HG03378 (cell line): ENCODE measurements around the gene SPOCK3.
"Not testable (repeated sequence)": the region's sequence is repeated elsewhere in the genome, so short reads cannot be mapped to it uniquely, and the experiment has no call there.

Experiments used
- ATAC-seq: cut with Tn5 transposase; IDR thresholded peaks from one replicate; pipeline ENCODE4 v1.9.1; 2021; ENCODE audit warnings: mild to moderate bottlenecking, moderate library complexity; ENCODE audit not compliant: unreplicated experiment

Gene SPOCK3

DNA sequence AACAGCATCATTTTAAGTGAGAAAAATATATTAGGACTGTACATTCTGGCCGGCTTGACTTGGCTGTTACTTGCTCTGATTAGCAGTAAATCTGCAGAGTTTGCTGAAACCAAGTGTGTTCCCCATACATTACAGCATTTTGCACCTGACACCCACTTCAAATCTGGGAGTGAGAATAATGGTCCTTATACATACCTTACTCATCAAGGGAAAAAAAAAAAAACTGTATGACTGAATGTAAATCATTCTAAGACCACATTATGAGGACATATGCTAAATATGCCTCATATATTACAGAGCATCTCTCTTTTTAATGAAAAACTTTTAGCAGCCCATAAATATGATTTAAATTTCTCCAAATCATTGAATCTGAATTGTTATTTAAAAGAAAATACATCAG lies 406.7 kb downstream of the SPOCK3 start:
- ATAC-seq = no peak

DNA sequence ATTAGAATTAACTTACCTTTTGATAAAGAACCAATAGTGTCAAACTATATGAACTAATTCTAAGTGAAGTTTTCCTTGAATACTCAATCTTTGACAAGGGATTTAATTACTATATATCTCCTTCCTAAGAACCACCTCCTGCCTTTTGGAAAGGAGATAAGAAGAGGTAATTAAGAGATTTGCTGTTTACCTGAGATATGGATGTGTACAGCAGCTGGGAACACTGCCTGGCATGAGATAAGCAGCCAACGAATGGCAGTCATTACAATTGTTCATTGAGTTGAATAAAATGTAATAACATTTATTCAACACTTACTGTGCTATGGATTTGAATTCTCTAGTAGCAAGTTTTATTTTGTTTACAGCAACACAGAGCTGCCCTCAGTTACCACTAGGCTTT lies 407.1 kb downstream of the SPOCK3 start:
- ATAC-seq = no peak

- ATAC-seq = no peak
Observed at GRCh38 chr4:166823848-166824247, 410.4 kb downstream of the SPOCK3 start.

DNA sequence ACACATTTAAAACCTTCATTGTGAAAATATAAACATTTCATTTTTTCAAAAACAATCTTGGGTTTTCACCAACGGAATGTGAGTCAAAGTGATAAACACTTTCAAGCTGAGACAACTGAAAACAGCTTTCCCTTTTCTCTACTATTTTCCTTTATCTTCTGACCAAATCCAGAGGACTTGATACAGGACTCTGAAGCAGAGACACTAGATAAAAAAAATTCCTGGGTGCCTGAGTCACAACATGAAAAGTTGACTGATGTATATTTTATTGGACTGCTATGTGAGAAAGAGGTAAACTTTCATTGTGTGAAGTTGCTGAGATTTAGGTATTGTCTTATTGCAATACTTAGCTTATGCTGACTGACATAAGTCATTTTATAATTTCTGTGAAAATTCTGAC lies 411.2 kb downstream of the SPOCK3 start:
- ATAC-seq = no peak

DNA sequence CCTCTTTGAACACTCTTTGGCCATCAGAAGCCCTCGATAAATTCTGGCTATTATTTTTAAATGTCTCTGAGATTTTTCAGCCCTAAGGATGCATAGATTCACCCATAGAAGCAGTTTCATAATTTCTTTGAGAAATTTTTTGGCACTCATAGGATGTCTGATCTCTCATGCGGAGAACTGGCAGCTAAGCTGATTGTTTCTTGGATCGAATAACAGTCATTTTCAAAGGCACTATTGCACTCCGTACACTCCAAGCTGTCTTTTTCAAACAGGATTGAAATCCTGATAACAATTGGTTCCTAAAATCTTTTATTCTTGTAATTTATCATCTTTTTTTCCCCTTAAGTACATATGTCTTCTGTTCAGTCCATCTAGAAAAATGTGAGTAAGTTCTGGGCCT lies 411.9 kb downstream of the SPOCK3 start:
- no peak for ATAC-seq

DNA sequence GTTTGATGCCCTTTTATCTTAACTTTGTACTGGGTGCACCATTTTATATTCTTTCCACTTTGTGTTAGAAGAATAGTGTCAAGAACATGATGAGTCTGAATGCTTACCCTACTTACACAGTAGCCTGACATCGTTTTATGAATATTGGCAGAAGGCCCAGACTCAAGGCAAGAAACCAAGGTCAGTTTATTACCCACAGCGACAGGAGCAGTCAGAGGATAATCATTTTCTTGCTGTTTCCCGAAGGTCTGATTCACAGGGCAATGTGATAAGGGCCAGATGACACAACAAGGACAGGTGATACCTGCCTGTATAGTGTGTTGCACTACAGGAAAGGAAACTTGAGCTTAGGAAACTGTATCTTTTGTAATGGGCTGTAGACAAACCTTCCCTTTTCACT lies 417.4 kb downstream of the SPOCK3 start:
- no peak for ATAC-seq

GRCh38 chr4:166808380-166808779 lies 425.9 kb downstream of the SPOCK3 start:
- no peak for ATAC-seq

GRCh38 chr4:166802346-166802745 lies 431.9 kb downstream of the SPOCK3 start:
- no peak for ATAC-seq

DNA sequence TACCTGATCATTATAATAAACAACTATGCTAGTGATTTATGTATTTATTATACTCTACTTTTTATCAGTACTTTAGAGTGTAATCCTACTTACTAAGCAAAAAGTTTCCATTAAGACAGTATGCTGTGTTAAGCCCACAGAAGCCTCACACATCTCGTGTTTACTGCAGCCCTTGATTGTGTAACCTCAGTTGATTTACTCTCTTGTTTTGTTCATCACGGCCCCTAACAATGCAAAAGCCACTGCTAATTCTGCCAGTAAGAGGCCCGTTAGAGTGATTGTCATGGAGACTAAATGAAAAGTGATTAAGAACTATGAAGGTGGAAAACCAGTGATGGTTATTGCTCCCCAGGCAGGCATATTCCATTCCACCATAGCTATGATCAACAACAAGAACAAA lies 436.2 kb downstream of the SPOCK3 start:
- no peak for ATAC-seq

- no peak for ATAC-seq
Observed at GRCh38 chr4:166777760-166778159, 456.5 kb downstream of the SPOCK3 start.

DNA sequence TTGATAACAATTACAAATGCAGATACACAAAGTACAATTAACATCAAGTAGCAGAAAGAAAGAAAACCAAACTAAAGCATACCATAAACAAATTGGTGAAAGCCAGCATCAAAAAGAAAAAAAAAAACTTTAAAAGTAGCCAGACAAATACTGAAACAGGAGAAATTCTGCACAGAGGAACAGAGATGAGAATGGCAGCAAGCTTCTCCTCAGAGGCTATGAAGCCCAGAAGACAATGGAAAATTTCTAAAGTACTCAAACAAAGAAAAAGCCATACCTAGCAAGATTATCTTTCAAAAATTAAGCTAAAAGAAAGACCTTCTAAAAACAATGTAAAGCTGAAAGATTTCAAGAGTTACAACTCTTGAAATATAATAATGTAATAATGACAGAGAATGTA lies 471.3 kb downstream of the SPOCK3 start:
- no peak for ATAC-seq

GRCh38 chr4:166741742-166742141 lies 492.6 kb downstream of the SPOCK3 start:
- ATAC-seq = no peak

GRCh38 chr4:166739215-166739614 lies 495.1 kb downstream of the SPOCK3 start:
- ATAC-seq = not testable (repeated sequence)

- no peak for ATAC-seq
Observed at GRCh38 chr4:166737430-166737829, 496.9 kb downstream of the SPOCK3 start.

DNA sequence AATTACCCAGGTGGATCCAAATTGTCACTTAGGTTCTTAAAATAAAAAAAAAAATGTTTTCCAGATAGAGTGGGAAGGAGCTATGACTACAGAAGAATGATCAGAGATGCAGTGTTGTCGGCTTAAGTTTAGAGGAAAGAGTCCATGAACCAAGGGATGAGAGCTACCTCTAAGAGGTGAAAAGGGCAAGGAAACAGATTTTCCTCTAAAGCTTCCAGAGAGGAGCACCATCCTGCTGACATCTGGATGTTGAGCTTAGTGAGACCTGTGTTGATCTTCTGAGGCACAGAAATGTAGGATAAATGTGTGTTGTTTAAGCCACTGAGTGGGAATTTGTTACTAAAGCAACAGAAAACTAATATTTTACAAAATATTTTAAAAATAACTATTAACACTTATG lies 498.7 kb downstream of the SPOCK3 start:
- ATAC-seq = no peak

GRCh38 chr4:166734797-166735196 lies 499.5 kb downstream of the SPOCK3 start:
- no peak for ATAC-seq

GRCh38 chr4:166733686-166734085 lies 500.6 kb downstream of the SPOCK3 start:
- no peak for ATAC-seq

GRCh38 chr4:166726832-166727231 lies 507.5 kb downstream of the SPOCK3 start:
- no peak for ATAC-seq

DNA sequence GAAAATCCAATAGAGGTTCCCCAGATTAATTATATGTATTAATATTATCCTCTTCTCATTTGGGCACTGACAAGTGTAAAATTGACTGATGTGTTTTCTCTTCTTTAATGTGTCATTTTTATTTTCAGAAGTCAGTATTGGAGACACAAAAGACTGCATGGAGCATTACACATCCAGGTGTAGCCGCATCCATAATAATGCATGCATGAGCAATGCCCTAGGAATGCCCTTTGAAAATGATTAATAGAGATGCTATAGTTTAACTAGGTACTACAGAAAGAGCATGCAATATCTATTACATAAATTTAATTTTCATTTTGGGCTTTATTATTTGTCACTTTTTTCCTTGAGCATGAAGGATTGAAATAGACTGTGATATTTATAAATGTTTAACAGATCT lies 509.9 kb downstream of the SPOCK3 start:
- no peak for ATAC-seq

GRCh38 chr4:166723532-166724140 lies 510.7 kb downstream of the SPOCK3 start:
- ATAC-seq = no peak

GRCh38 chr4:166715748-166716713 lies 518.3 kb downstream of the SPOCK3 start:
- not testable (repeated sequence) for ATAC-seq

- ATAC-seq = no peak
Observed at GRCh38 chr4:166700592-166700991, 533.7 kb downstream of the SPOCK3 start.
